ENCODE data around the gene OVCH2.
"Not testable (repeated sequence)": the region's sequence is repeated elsewhere in the genome, so short reads cannot be mapped to it uniquely, and the experiment has no call there.

OVCH2 gene

DNA sequence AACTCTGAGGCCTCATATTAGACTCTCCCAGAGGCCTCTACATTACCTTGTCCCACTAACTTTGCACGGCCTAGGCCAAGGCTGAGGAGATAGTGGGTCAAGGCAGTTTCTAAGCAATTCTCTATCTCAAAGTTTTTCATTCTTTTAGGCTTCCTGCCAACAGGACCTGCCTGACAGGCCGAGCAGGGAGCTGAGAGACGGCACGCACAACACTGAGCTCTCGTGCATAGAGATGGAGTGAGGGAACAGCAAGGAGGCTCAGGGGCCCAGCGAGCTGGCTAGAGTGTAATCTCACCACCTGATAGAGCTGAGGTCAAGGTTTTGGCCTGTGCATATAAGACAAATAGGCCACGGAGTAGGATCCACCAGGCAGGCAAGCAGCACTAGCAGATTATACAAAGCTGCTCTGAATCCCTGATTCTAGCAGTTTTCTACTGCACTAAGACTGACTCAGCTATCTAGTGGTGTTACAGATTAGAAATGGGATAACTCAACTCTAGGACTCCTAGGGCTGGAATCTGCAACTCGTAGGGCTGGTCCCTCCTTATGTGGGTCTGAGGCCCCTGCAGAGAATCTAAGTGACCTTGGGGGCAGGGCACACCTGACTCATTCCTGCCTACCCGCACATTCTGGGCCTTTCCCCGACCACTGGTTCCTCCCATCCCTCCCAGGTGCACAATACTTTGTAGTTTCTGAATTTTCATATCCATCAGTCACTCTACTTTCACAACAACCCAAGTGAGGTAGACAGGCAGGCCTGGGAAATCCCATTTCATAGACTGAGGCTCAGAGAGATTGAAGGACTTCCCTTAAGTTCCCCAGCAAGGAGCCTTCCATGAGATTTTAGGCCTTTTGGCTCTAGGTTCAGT, 34.7 kb downstream of the OVCH2 start:
- DNase-seq (ENCODE audit: extremely low read depth in 1 of 2, low read depth in 1 of 2), result no peak

DNA sequence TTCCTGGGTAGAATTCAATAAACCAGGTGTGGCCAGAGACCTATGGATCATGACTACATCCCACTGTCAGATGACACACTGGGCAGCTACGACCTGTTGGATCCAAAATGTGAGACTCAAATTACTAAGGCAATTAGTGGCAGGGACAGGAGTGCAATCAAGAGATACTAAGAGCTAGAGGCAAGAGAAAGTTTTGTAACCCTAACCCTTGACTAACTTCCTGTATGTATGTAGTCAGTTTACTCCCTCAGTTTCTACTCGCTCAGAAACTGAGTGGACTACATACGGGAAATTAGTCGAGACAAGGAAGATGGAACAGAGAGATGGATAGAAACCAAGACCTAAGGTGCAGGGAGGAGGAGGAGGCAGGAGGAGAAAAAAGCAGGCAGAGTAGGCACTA, 35.6 kb downstream of the OVCH2 start:
- no peak for DNase-seq (ENCODE audit: extremely low read depth in 1 of 2, low read depth in 1 of 2)

DNA sequence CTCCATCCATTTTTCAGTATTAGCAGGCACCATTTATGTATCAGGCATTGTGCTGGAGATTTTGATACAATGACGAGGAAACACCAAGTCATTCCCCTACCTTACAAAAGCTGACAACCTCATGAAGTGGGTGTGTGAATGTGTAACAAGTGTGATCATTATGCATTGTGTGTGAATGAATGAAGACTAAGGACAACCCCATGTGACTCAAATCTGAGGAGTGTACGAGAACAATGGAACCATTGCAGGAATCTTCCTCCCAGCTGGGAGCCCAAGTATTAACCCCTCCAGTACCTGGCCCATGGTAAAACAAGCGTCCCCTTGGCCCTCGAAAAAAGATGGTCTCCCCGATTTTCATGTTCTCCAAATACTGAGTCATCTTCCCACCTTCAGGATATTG, 37.4 kb downstream of the OVCH2 start:
- DNase-seq (ENCODE audit: extremely low read depth in 1 of 2, low read depth in 1 of 2), result no peak

DNA sequence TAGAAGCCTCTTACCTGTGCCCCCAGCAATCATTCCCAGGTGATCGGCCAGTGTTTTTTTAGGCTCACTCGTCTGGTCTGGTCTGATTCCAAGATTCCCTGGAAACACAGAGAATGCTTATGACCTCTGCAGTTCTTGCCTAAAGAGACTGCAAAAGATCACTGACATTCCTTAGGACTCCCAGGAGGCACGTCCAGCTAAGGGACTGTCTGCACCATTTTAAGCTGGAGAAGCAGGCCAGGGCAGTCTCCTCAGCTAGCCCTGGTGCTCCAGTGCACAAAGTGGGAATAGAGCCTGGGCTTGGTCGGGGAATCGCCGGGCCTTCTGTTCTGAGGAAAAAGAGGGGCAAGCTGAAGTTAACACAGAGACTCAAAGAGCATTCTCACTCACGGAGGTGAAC, 37.8 kb downstream of the OVCH2 start:
- DNase-seq (ENCODE audit: extremely low read depth in 1 of 2, low read depth in 1 of 2), result no peak

DNA sequence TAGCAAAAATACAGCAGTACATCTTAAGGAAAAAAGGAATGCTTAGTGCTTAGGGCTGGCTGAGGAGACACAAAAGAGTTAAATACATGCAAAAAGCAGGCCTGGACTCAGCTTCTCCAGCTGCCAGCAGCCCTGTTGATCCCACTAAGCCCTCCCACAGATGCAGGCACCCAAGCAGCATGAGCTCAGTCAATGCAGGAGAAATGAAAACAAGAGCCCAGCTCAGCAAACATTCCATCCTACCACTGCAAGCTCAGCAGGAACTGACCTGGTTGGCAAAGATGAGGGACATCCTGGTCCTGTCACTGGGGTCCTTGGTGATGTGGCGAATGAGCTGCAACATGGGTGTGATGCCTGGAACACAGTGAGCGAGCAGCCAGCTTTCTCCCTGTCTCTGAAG, 38.8 kb downstream of the OVCH2 start:
- no peak for DNase-seq (ENCODE audit: extremely low read depth in 1 of 2, low read depth in 1 of 2)

DNA sequence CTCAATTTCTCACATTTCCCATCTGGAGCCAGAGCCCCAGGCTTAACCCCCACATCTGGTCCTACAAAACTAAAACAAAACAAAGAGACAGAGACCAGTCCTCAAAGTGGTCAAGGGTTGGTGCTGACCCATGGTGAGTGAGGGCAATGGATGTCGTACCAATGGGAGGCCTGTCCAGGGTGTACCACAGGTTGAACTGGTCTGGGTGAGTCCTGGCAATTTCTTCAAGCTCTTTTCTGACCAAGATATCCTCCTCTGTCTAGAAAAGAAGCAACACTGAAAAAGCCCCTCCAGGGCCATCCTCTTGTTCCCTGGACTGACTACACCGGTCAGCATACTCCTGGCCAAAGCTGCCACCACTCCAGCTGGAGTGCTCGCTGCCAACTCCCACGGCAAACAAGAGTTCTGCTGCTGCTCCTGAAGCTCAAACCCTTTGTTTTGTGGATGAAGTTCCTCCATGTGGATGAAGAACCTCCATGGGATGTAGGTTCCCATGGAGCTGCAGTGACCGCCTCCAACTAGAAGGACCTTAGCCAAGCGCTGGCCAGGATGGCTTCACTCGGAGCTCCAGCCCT, 39.9 kb downstream of the OVCH2 start:
- DNase-seq (ENCODE audit: extremely low read depth in 1 of 2, low read depth in 1 of 2), result no peak

DNA sequence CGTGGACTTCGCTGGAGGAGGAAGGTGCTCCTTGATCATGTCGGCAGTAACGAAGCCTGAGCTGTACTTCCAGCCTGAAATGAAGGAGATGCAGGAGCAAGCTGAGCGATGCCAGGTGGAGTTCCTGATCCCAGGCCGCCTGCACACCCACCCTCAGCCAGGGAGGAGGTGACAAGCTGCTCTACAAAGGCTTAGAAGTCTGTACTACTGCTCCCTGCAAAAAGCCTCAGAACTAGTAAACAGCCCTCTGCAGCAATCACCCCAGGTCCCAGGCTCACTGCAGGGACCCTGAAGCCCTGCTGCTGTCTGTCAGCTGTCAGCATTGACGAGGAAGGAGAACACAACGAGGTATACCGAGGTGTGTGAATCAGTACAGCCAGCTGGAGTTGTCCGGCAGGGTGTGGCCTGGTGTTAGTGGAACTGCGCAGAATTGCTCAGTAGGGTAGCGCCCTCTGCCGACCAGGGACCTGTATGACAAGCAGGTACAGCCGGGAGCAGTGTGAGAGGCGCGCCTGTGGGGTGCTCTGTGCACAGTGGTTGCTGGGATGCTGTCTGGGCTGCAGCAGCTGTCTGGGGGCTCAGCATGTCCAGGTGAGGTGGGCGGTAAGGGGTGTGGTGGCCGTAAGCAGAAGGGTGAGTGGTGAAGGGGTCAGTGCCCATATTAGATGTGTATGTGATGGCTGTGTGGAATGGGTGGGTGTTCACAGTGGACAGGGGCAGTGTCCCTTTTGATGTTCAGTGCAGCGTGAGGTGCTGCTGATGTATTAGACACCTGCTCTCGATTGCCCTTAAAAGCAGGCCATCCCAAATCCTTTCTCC, 40.6 kb downstream of the OVCH2 start:
- peak; percentile 48 to 65 for DNase-seq (ENCODE audit: extremely low read depth in 1 of 2, low read depth in 1 of 2)

DNA sequence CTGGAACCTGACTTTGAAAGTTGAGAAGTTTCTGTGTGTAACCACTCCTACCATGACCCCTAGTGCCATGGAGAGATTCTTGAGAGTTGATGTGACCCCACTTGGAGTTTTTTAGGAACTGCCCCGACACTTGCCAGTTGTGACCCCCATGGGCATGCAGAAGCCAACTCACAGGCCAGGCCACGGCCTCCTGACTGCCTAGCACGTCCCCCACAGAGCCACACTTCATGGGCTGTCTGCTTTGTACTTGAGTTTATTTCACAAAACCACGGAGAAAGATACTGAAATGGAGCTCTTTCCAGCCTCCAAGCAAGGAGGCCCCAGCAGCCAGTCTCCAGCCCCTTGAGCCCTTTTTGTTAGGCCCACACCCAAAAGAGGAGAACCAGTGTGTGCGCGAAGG, 41.4 kb downstream of the OVCH2 start:
- no peak for DNase-seq (ENCODE audit: extremely low read depth in 1 of 2, low read depth in 1 of 2)

DNA sequence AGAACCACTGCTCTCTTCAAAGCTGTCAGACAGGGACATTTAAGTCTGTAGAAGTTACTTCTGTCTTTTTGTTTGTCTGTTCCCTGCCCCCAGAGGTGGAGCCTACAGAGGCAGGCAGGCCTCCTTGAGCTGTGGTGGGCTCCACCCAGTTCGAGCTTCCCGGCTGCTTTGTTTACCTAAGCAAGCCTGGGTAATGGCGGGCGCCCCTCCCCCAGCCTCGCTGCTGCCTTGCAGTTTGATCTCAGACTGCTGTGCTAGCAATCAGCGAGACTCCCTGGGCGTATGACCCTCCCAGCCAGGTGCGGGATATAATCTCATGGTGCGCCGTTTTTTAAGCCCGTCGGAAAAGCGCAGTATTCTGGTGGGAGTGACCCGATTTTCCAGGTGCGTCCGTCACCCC, 42.7 kb downstream of the OVCH2 start:
- DNase-seq (ENCODE audit: extremely low read depth in 1 of 2, low read depth in 1 of 2), result not testable (repeated sequence)

DNA sequence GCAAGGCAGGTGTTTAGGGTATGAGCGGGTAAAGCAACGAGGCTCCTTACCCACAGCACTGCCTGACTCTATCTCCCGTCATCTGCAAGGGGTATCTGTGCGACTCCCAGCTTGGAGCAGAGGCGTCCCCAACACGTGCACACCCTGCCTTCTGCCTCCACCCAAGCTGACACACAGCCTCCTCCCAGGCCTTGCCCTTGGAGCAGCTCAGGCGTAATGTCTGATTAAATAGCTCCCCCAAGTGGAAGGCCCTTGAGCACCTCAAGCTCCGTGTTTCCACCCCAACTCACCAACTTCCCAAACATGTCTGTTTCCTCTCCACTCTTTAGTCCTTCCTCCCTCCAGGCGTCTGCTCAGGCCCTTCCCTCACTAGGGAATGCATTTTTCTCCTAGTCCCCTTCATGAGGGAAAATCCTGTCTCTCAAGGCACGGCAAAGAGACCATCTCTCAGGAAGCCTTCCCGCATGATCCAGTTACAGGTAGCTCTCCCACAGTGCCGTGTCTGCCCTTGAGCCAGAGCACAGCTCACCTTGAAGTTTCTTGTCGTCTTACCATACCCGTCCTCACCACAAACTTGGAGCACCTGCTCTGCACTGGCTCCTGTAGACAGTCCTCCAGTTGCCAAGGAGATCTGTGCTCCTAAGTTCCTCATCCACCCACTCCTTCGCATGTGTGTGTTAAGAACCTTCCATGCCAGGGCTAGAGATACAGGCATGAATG, 48.8 kb downstream of the OVCH2 start:
- DNase-seq (ENCODE audit: extremely low read depth in 1 of 2, low read depth in 1 of 2), result no peak

DNA sequence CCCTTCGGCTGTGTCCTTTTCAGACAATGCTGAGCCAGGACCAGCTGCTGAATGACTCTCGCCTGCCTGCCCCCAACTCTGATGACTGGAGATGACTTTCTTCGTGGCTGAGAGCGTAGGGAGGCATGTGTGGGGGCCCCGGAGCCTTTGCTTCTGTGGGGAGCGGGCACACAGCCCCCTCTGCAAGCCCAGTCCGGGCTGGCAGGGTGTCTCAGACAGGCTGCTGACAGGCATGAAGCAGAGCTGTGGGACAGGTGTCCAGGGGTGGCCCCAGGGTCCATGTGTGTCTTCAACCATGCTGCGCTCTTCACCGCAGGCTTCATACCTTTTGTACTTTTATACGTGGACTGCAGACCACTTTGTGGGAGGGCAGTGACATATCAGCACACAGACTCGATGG, 49.6 kb downstream of the OVCH2 start:
- DNase-seq (ENCODE audit: extremely low read depth in 1 of 2, low read depth in 1 of 2), result no peak

DNA sequence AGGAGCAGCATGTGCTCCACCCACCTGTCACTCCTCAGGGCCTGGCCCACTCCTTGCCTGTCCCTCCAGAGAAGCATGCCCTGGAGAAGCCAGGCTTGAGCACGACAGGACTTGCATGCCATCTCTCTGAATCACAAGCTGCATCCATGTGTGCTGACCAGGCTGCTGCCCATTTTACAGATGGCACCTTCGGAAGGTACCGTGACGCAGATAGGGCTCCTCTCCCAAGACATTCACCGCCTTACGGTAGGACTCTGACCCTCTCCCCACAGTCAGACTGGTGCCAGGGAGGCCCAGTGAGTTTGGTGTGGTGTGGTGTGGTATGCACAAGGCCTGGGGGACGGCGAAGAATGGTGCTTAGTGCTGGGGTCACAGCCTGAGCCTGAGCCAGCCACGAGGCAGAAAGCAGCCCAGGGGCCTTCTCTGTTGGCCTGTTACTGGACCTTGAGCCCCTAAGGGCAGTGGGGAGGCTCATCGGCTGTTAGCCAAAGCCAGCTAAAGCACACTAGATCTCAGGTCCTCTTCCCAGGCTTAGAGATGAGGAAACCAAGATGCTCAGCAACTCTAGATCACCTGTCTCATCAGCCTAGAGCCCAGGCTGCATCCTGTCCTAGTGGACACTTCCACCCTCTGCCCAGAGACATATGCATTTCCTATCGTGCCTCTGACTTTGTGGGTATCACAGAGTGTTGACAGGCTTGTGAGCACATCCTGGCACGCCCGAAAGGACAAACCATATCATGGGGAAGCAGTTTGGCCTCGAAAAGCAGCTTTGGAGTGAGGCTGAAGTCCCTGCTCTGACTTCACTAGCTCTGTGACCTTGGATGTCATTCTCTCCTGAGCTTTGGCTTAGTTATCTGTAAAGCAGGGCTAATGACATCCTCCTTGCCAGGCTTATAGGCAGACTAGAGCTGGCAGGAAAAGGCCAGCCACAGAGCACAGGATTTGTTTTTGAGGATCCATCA, 50.7 kb downstream of the OVCH2 start:
- no peak for DNase-seq (ENCODE audit: extremely low read depth in 1 of 2, low read depth in 1 of 2)

DNA sequence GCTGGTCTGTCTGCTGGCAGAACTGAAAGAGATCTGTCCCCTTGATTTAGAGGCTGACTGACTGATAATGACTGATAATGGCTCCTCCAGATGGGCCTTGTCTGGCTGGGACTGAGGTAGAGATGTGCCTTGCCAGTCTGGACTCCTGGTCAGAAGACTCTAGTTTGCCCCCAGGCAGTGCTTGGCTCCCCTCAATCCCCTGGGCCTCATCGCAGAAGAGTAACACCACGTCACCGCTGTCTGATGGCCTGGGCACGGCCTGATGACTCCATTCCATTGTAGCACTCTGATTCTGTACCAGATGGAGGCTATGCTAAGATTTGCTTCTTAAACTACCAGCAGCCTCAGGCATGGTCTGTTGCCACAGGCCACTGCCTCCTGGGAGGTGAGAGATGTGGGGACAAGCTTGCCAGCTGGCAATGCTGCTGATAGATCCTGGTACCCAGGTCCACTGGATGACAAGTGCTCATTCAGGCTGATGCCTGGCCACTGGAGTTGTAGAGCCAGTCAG, 52.0 kb downstream of the OVCH2 start:
- DNase-seq (ENCODE audit: extremely low read depth in 1 of 2, low read depth in 1 of 2), result no peak

DNA sequence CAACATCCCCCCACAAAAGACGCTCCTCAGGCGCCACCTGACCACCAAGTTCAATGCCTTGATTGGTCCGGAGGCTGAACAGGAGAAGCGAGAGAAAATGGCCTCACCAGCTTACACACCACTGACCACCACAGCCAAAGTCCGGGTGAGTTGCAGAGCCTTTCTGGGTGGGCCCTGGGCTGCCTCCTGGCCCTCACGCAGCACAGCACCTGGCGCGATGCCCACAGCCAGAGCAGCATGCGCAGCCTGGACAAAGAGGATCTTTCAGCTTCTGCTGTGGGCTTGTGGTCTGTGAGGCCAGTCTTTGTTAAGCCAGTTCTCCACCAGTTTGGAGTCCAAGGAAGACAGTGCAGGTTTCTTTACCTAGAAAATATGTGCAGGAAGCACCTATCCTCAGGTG, 54.6 kb downstream of the OVCH2 start:
- DNase-seq (ENCODE audit: extremely low read depth in 1 of 2, low read depth in 1 of 2), result no peak

DNA sequence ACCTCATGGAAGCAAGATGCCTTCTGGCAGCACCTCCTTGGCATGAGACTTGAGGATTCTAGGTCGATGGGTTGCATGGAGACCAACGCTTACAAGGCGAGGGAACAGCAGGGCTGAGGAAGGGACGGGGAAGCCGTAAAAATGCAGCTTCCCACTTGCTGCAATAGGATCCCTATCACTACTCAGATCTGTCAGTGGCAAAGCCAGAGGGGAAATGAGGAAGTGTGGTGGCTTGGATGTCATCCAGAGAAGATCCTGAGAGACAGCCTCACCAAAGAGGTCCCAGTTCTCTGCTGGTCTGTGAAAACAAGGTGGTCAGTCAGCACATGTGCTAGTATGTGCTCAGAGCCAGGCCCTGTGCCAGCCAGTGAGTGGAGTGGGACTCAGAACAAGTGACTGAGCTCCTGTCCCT, 55.1 kb downstream of the OVCH2 start:
- no peak for DNase-seq (ENCODE audit: extremely low read depth in 1 of 2, low read depth in 1 of 2)

DNA sequence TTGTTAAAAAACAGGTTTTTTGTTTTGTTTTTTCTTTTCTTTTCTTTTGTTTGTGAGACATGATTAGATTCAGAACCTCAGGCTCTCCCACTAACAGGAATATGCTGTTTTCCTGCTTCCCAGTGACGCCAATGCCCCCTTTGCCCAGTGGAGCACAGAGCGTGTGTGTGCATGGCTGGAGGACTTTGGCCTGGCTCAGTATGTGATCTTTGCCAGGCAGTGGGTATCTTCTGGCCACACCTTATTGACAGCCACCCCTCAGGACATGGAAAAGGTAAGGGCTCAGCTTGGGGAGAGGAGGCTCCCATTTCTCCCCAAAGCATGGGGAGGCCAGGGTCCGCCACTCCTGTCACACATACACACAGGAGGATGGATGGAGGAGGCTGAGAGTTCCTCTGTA, 58.0 kb downstream of the OVCH2 start:
- no peak for DNase-seq (ENCODE audit: extremely low read depth in 1 of 2, low read depth in 1 of 2)

DNA sequence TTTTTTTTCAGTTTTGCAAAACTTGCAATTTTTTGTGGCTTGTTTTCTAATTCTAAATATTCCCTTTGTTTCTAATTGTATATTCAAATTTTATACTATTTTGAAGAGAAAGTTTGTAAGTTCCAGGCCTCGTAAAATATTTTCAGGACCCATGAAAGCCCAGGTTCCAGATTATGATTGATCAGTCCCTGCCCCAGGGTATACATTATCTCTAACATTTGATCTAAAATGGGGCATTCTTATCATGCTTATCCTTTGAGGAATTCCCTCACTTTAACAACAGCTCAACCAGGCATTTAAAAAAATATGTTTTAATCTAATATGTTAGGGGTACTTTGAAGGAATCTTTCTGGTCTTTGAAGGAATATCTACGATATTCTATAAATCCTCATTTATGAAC, 59.4 kb downstream of the OVCH2 start:
- no peak for DNase-seq (ENCODE audit: extremely low read depth in 1 of 2, low read depth in 1 of 2)

DNA sequence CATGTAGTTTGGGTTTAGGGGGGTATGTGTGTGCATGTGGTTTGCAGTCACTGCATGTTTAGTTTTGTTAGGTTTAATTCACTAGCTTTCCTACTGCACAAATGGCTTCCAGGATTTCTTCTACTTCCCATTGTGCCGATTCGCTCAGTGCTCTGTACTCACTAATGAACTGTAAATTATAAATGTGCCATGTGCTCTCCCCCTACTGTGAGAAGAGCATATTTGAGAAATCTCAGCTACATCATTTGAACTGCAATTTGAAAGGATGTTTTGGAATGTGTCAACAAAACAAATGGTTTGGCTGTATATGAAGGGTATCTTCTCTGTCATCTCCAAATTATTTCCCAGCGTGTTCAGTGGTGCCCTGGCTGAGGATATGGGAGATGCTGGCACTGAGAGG, 61.1 kb downstream of the OVCH2 start:
- DNase-seq (ENCODE audit: extremely low read depth in 1 of 2, low read depth in 1 of 2), result no peak

DNA sequence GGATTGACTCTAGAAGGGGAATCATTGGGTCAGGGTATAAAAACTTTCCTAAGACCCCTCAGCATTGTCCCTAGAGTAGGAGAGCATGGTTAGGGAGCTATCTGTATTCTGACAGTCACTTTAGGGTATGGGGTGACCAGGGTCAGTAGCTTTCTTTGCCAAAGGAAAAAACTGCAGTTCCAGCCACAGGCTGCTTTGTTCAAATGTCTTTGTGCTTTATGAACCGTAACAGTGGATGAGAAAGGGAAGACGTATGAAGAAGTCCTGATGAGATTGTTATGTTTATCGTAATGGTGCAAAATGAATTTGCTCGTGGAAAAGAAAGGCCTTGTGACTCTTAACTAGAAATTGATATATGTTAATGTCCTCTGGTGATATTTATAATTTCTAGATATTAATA, 63.0 kb downstream of the OVCH2 start:
- no peak for DNase-seq (ENCODE audit: extremely low read depth in 1 of 2, low read depth in 1 of 2)

DNA sequence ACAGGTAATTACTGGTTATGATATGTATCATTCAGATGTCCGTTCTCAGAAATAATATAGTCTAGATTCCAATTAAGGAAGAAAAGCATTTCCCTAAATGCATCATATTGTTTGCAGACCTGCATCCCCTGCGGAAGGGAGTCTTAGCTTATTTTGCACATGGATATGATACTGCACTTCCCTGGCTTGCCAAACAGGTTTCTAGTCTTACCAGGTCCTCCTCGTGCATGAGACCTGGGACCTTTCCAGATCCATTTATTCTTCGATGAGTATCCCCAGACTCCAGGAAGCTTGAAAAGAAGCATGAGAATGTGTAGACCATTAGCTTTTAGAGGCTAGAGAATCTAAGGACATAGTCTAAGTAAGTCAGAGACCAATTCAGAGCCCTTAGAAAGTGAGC, 63.5 kb downstream of the OVCH2 start:
- no peak for DNase-seq (ENCODE audit: extremely low read depth in 1 of 2, low read depth in 1 of 2)

Data from stimulated activated CD8-positive, alpha-beta memory T cell treated with anti-CD3 and anti-CD28 coated beads, Interleukin-7, amount 100 ng/mL, for 48 hours (primary cell).